Panc1 (cell line): ENCODE results near the gene ENKD1. TPM values are rescaled to one million over a fixed set of nuclear protein-coding genes. Genes with fewer than 3 reads are reported as not detected.

Experiments
- ATAC-seq: fragments of 200-7000 bp; cut with Tn5 transposase; 2 replicates; pipeline ENCODE4 v1.9.1; 2020; ENCODE audit warnings: mild to moderate bottlenecking, moderate library complexity
- BruUV-seq: library from RNA; stranded (reverse); fragments of 400-500 nt; replicated peaks from 2 replicates; lab custom pipeline; 2021; lab: Mats Ljungman, UMichigan
- CTCF ChIA-PET: fragments of 300-600 bp; sonication (Branson Sonifier 250); formaldehyde crosslinking; loops from one replicate; lab custom pipeline; 2022; ENCODE audit warnings: antibody characterized with exemption; lab: Charles Lee
- POLR2A ChIA-PET: fragments of 300-600 bp; sonication (Branson Sonifier 250); formaldehyde crosslinking; loops from one replicate; lab custom pipeline; 2022; ENCODE audit warnings: antibody characterized with exemption; lab: Charles Lee
- DNase-seq: peaks from one replicate; pipeline ENCODE4 v3.0.0-alpha.2; 2010; ENCODE audit warnings: low read depth, low spot score
- H3K27ac ChIP-seq: 2 replicates; pipeline ENCODE4 v1.5.1; 2011; ENCODE audit warnings: mild to moderate bottlenecking, low read length, inconsistent platforms
- H3K27me3 ChIP-seq: fragments of 200-500 bp; sonication (Bioruptor generic); 2 replicates; pipeline ENCODE4 v1.6.0; 2014; ENCODE audit warnings: low read length, inconsistent platforms; ENCODE audit not compliant: control insufficient read depth, insufficient read depth
- H3K36me3 ChIP-seq: fragments of 200-500 bp; sonication (Bioruptor generic); 2 replicates; pipeline ENCODE4 v1.5.1; 2014; ENCODE audit warnings: inconsistent platforms, mild to moderate bottlenecking, low read length, moderate library complexity; ENCODE audit not compliant: control insufficient read depth, insufficient read depth
- H3K4me1 ChIP-seq: 2 replicates; pipeline ENCODE4 v1.5.1; 2011; ENCODE audit warnings: inconsistent platforms, mild to moderate bottlenecking, low read length, moderate library complexity; ENCODE audit not compliant: control insufficient read depth, insufficient read depth
- H3K4me3 ChIP-seq, 2 experiments: 2 replicates each; pipeline ENCODE4 v1.5.1; 2011 to 2012; ENCODE audit warnings: low read depth in 2 of 2, low read length in 2 of 2, mild to moderate bottlenecking in 2 of 2, inconsistent platforms in 1 of 2, moderate library complexity in 1 of 2
- H3K9me3 ChIP-seq: fragments of 200-500 bp; sonication (Bioruptor generic); 2 replicates; pipeline ENCODE4 v1.5.1; 2014; ENCODE audit warnings: low read depth, mild to moderate bottlenecking, inconsistent platforms, low read length, moderate library complexity; ENCODE audit not compliant: control insufficient read depth, insufficient read depth
- CTCF ChIP-seq: fragments of 450-650 bp; IDR thresholded peaks from 2 replicates; pipeline ENCODE4 v1.5.1; 2017; ENCODE audit warnings: mild to moderate bottlenecking
- POLR2AphosphoS5 ChIP-seq: IDR thresholded peaks from 2 replicates; pipeline ENCODE4 v1.6.1; 2012; ENCODE audit warnings: mild to moderate bottlenecking, low read depth, low read length, moderate library complexity
- SIN3A ChIP-seq: IDR thresholded peaks from 2 replicates; pipeline ENCODE4 v1.6.1; 2012; ENCODE audit warnings: low read depth, mild to moderate bottlenecking, low read length, moderate library complexity, borderline replicate concordance; ENCODE audit not compliant: insufficient read depth
- TCF7L2 ChIP-seq: IDR thresholded peaks from 2 replicates; pipeline ENCODE4 v1.6.1; 2011; ENCODE audit warnings: mild to moderate bottlenecking, low read depth, low read length, inconsistent platforms
- in situ Hi-C: cut with HindIII; loops from 2 replicates; pipeline ENCODE4 v1.10.0; 2016; ENCODE audit warnings: low sequenced_read_pairs, low pct_unique_long_range_greater_than_20kb
- intact Hi-C: fragments of 100-400 bp; cut with micrococcal nuclease; formaldehyde crosslinking; loops from one replicate; pipeline ENCODE4 v1.10.0; 2022; ENCODE audit not compliant: unreplicated experiment
- total RNA-seq: library from RNA; stranded (reverse); gene quantifications from one replicate; pipeline ENCODE4 v1.2.1, GENCODE V29; 2021; ENCODE audit not compliant: unreplicated experiment
- TF ChIP-seq, protein P1 (sequence below), 2 experiments: IDR thresholded peaks; 2 replicates each; pipeline ENCODE4 v1.6.1; 2011 to 2012; ENCODE audit warnings: low read depth in 2 of 2, control low read depth in 1 of 2, low read length in 1 of 2, mild to moderate bottlenecking in 1 of 2, moderate library complexity in 1 of 2; ENCODE audit not compliant: insufficient read depth in 1 of 2

ENKD1 gene
- total RNA-seq, 1 experiment from 2014 or later, result 14.6 TPM

- TF ChIP-seq TCF7L2, result no peak
- TF ChIP-seq CTCF, result no peak
- TF ChIP-seq SIN3A, result no peak
- TF ChIP-seq, protein P1, sequence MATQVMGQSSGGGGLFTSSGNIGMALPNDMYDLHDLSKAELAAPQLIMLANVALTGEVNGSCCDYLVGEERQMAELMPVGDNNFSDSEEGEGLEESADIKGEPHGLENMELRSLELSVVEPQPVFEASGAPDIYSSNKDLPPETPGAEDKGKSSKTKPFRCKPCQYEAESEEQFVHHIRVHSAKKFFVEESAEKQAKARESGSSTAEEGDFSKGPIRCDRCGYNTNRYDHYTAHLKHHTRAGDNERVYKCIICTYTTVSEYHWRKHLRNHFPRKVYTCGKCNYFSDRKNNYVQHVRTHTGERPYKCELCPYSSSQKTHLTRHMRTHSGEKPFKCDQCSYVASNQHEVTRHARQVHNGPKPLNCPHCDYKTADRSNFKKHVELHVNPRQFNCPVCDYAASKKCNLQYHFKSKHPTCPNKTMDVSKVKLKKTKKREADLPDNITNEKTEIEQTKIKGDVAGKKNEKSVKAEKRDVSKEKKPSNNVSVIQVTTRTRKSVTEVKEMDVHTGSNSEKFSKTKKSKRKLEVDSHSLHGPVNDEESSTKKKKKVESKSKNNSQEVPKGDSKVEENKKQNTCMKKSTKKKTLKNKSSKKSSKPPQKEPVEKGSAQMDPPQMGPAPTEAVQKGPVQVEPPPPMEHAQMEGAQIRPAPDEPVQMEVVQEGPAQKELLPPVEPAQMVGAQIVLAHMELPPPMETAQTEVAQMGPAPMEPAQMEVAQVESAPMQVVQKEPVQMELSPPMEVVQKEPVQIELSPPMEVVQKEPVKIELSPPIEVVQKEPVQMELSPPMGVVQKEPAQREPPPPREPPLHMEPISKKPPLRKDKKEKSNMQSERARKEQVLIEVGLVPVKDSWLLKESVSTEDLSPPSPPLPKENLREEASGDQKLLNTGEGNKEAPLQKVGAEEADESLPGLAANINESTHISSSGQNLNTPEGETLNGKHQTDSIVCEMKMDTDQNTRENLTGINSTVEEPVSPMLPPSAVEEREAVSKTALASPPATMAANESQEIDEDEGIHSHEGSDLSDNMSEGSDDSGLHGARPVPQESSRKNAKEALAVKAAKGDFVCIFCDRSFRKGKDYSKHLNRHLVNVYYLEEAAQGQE (IDR thresholded peaks at IDR 0.05; ENCODE audit: insufficient read depth in 1 of 2, low read depth in 2 of 2, low read length in 1 of 2), result no peak
- no peak for TF ChIP-seq POLR2AphosphoS5
- ChIA-PET CTCF (no interaction called here), POLR2A (interaction anchor here (0.5 kb wide), 1 partner anchor 176 kb away, joined by 9 read pairs; no protein-coding TSS in a partner anchor)
- Histone ChIP-seq H3K9me3 (no peaks in the 10 kb centered on the region), H3K27me3 (no peaks in the 10 kb centered on the region), H3K4me3 (no peak overlapping the region), H3K27ac (no peak overlapping the region), H3K4me1 (peaks cover 6% of the 10 kb centered on the region; the same call in 1 of the 2 replicates), H3K36me3 (peaks cover 2% of the 10 kb centered on the region; the same call in 1 of the 2 replicates)
- no TSS peak for BruUV-seq
- in situ Hi-C loops, result no loop called here
- DNase-seq (no peak), ATAC-seq (no peak)
- intact Hi-C loops, result no loop called here
These were observed 4.5 kb downstream of the ENKD1 start for GRCh38 chr16:67661886-67662652.

DNA sequence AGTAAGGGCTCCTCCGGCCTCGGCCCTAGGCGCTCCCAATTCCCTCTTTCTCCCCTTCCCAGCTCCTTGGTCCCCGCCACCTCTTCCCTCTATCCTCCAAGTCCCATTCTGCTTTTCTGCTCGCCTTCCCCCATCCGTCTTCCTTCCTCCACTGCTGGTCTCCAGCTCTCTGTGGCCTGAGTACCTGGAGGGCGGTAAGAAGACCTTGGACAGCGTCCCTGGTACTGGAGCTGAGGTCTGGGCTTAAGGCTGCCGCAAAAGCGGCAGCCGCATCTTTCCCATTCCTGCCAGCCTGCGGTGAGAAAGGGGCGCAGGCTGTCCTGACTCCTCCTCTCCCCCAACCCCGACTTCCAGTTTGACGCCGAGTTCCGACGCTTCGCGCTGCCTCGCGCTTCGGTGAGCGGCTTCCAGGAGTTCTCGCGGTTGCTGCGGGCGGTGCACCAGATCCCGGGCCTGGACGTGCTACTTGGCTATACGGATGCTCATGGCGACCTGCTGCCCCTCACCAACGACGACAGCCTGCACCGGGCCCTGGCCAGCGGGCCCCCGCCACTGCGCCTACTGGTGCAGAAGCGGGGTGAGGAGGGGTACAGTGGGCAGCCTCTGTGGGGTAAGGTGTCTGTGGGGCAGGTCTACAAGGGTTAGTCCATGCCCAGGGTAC lies 5.3 kb downstream of the ENKD1 start:
- POLR2A ChIA-PET, result no interaction called here
- Histone ChIP-seq H3K4me1 (peaks cover 3% of the 10 kb centered on the region; the same call in 1 of the 2 replicates), H3K9me3 (no peaks in the 10 kb centered on the region), H3K27me3 (no peaks in the 10 kb centered on the region), H3K4me3 (peak overlapping the region; percentile 54 to 86), H3K36me3 (peaks cover 2% of the 10 kb centered on the region; the same call in 1 of the 2 replicates), H3K27ac (peak overlapping the region; percentile 57; the same call in 1 of the 2 replicates)
- BruUV-seq, result no TSS peak
- DNase-seq (no peak), ATAC-seq (peak; percentile 7)
- intact Hi-C loops (no loop called here), in situ Hi-C loops (no loop called here)
- TF ChIP-seq, protein P1 (IDR thresholded peaks at IDR 0.05; ENCODE audit: insufficient read depth in 1 of 2, low read depth in 2 of 2, low read length in 1 of 2), result peak; percentile 82 to 84
- TF ChIP-seq SIN3A (no peak), POLR2AphosphoS5 (no peak)
- CTCF ChIA-PET, result no interaction called here
